ENCODE data around the gene GSK3A. TPM values are rescaled to one million over a fixed set of nuclear protein-coding genes. Genes with fewer than 3 reads are reported as not detected.

The GSK3A gene
- polyA plus RNA-seq, 4 donors, result 75.9 to 82.2 (median 80.9) TPM

Other genes starting within 250 kb of the GSK3A start
- under 1 TPM; 0.13 to 0.87 (median 0.32) TPM for gene ATP1A3, start 248.4 kb downstream of the GSK3A start, polyA plus RNA-seq (ENCODE audit: insufficient read length in 4 of 4)
- gene GRIK5, start 172.4 kb downstream of the GSK3A start, polyA plus RNA-seq (ENCODE audit: insufficient read length in 4 of 4), result 10 to 100 TPM; 21.5 to 26.9 (median 22.8) TPM
- 10 to 100 TPM; 14.0 to 18.2 (median 14.7) TPM for gene ZNF574, start 166.4 kb downstream of the GSK3A start, polyA plus RNA-seq (ENCODE audit: insufficient read length in 4 of 4)
- gene POU2F2, start 110.2 kb downstream of the GSK3A start, polyA plus RNA-seq (ENCODE audit: insufficient read length in 4 of 4), result 1 to 10 TPM in 2 of 4 donors, under 1 TPM in 2; 0.55 to 1.4 (median 0.90) TPM
- 10 to 100 TPM; 24.1 to 35.8 (median 27.2) TPM for gene DEDD2, start 24.9 kb downstream of the GSK3A start, polyA plus RNA-seq (ENCODE audit: insufficient read length in 4 of 4)
- gene ZNF526, start 22.3 kb downstream of the GSK3A start, polyA plus RNA-seq (ENCODE audit: insufficient read length in 4 of 4), result 1 to 10 TPM; 8.0 to 8.8 (median 8.5) TPM
- 10 to 100 TPM; 70.7 to 94.4 (median 71.8) TPM for gene ERF, start 12.5 kb upstream of the GSK3A start, polyA plus RNA-seq (ENCODE audit: insufficient read length in 4 of 4)
- 10 to 100 TPM; 47.2 to 75.1 (median 49.5) TPM for gene CIC, start 26.6 kb upstream of the GSK3A start, polyA plus RNA-seq (ENCODE audit: insufficient read length in 4 of 4)
- 1 to 10 TPM; 1.6 to 2.1 (median 2.0) TPM for gene PRR19, start 59.5 kb upstream of the GSK3A start, polyA plus RNA-seq (ENCODE audit: insufficient read length in 4 of 4)
- 10 to 100 TPM; 69.1 to 94.5 (median 79.3) TPM for gene PAFAH1B3, start 60.0 kb upstream of the GSK3A start, polyA plus RNA-seq (ENCODE audit: insufficient read length in 4 of 4)
- 1 to 10 TPM in 1 of 4 donors, under 1 TPM in 3; 0.76 to 1.2 (median 0.83) TPM for gene TMEM145, start 70.7 kb upstream of the GSK3A start, polyA plus RNA-seq (ENCODE audit: insufficient read length in 4 of 4)
- gene MEGF8, start 83.0 kb upstream of the GSK3A start, polyA plus RNA-seq (ENCODE audit: insufficient read length in 4 of 4), result 10 to 100 TPM; 32.5 to 48.3 (median 35.7) TPM
- 1 to 10 TPM in 2 of 4 donors, under 1 TPM in 2; 0.82 to 2.1 (median 1.1) TPM for gene CNFN, start 147.7 kb upstream of the GSK3A start, polyA plus RNA-seq (ENCODE audit: insufficient read length in 4 of 4)
- gene LIPE, start 184.8 kb upstream of the GSK3A start, polyA plus RNA-seq (ENCODE audit: insufficient read length in 4 of 4), result 10 to 100 TPM in 3 of 4 donors, 1 to 10 TPM in 1; 9.7 to 13.9 (median 10.6) TPM
- under 1 TPM in 2 of 4 donors, not detected in 2; 0.27 to 0.64 TPM for gene CXCL17, start 200.3 kb upstream of the GSK3A start, polyA plus RNA-seq (ENCODE audit: insufficient read length in 4 of 4)